ENCODE results near the gene SNRNP40. TPM values are rescaled to one million over a fixed set of nuclear protein-coding genes. Genes with fewer than 3 reads are reported as not detected.

Gene SNRNP40
- total and polyA plus RNA-seq, 2 of the 13 experiments (the other 11 are each of a cell fraction or from before 2014, with no cell fraction given) = 51.0 to 147 TPM

DNA sequence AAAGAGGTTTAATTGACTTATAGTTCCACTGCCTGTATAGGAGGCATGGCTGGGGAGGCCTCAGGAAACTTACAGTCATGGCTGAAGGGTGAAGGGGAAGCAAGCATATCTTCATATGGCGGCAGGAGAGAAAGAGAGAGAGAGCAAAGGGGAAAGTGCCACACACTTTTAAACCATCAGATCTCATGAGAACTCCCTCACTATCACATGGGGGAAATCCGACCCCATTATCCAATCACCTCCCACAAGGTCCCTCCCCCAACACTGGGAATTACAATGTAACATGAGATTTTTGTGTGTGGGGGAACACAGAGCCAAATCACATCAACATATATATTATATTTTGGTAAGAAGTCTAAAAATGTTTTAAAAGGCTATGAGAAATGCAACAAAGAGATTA is 49.0 kb upstream of the SNRNP40 start (continued):
- TF ChIP-seq GABPA (IDR thresholded peaks at IDR 0.05; ENCODE audit: low read depth, low read length) (no peak), GABPA (CRISPR knock-in tag; IDR thresholded peaks at IDR 0.05; ENCODE audit: low read depth) (no peak), ZNF256 (CRISPR knock-in tag; conservative IDR thresholded peaks at IDR 0.05) (no peak), ZSCAN30 (CRISPR knock-in tag; IDR thresholded peaks at IDR 0.05) (no peak)
- TF ChIP-seq, protein P1, sequence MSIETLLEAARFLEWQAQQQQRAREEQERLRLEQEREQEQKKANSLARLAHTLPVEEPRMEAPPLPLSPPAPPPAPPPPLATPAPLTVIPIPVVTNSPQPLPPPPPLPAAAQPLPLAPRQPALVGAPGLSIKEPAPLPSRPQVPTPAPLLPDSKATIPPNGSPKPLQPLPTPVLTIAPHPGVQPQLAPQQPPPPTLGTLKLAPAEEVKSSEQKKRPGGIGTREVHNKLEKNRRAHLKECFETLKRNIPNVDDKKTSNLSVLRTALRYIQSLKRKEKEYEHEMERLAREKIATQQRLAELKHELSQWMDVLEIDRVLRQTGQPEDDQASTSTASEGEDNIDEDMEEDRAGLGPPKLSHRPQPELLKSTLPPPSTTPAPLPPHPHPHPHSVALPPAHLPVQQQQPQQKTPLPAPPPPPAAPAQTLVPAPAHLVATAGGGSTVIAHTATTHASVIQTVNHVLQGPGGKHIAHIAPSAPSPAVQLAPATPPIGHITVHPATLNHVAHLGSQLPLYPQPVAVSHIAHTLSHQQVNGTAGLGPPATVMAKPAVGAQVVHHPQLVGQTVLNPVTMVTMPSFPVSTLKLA (IDR thresholded peaks at IDR 0.05) = no peak

DNA sequence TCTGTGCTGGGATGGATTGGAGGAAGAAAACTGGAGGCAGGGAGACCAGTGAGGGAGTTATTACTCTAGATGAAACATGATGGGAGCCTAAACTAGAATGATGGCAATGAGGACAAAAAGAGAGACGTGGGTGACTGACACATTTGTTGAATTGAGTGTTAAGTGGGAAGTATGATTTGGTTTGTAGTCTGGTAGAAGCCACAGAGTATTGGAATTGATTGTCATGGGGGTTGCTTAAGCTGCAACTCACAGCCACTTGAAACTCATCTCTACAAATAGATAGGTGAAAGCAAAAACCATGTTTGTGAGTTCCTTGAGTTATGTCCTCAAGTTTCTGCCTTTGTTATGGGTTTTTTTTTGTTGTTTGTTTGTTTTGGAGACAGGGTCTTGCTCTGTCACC is 47.9 kb upstream of the SNRNP40 start:
- no TSS peak for BruUV-seq (replicated peaks)
- H4K20me1 ChIP-seq (ENCODE audit: insufficient read depth, low read length) = no peaks in the 10 kb centered on the region
- FAIRE-seq (no peak), ATAC-seq (no peak), DNase-seq (ENCODE audit: low spot score) (no peak)
- H3K36me3 ChIP-seq (replicated peaks in 1 of 2; ENCODE audit: control insufficient read depth in 1 of 2, insufficient read depth in 2 of 2, low read length in 2 of 2) = peaks cover 1 to 41% of the 10 kb centered on the region in 2 experiments; a peak in 4 of 5 replicates
- ChIA-PET CTCF (ENCODE audit: low intra/inter-chr PET ratio, low total read pairs) (no interaction called here), POLR2A (no interaction called here)
- WGBS (ENCODE audit: low lambda C conversion rate) = 4% methylated on average over 1 of the region's 1 CpG
- intact Hi-C loops (cut with micrococcal nuclease; ENCODE audit: unreplicated experiment) (no loop called here), in situ Hi-C loops (cut with HindIII; ENCODE audit: extremely low pct_ligation_motif_present, low pct_unique_long_range_greater_than_20kb) (no loop called here)
- H3K4me1 ChIP-seq (ENCODE audit: insufficient read depth, low read length) = no peaks in the 10 kb centered on the region
- no peak overlapping the region for H3K4me3 ChIP-seq (replicated peaks in 1 of 3; ENCODE audit: insufficient read depth in 1 of 3, low read depth in 2 of 3, low read length in 3 of 3)
- H3K4me2 ChIP-seq (ENCODE audit: low read depth, low read length) = no peak overlapping the region
- H3K79me2 ChIP-seq (ENCODE audit: insufficient read depth, low read length) = no peaks in the 10 kb centered on the region
- H3K27me3 ChIP-seq (ENCODE audit: control insufficient read depth in 1 of 2, insufficient read depth in 2 of 2, low read length in 2 of 2) = no peaks in the 10 kb centered on the region
- TF ChIP-seq ZSCAN21 (CRISPR knock-in tag; IDR thresholded peaks at IDR 0.05; ENCODE audit: borderline replicate concordance) (no peak), GATAD2A (CRISPR knock-in tag; IDR thresholded peaks at IDR 0.05) (no peak), ZNF143 (CRISPR knock-in tag; IDR thresholded peaks at IDR 0.05) (no peak), HNRNPUL1 (IDR thresholded peaks at IDR 0.05; ENCODE audit: low read depth, low read length) (no peak), ZNF354B (CRISPR knock-in tag; IDR thresholded peaks at IDR 0.05) (no peak)
- no peak overlapping the region for H3K9ac ChIP-seq (ENCODE audit: insufficient read depth, low read depth, low read length)
- H3K27ac ChIP-seq (ENCODE audit: extremely low read length, insufficient read depth, low read length) = no peak overlapping the region
- no peaks in the 10 kb centered on the region for H3K9me3 ChIP-seq (ENCODE audit: low read length)
- H2AFZ ChIP-seq (ENCODE audit: low read length) = no peak overlapping the region

Data from HepG2 (cell line).